ENCODE results near the gene CPNE7. TPM values are rescaled to one million over a fixed set of nuclear protein-coding genes. Genes with fewer than 3 reads are reported as not detected.

The CPNE7 gene
- total and polyA plus RNA-seq, 2 of the 13 experiments (the other 11 are each of a cell fraction or from before 2014, with no cell fraction given) = 0.59 TPM; not detected in 1

DNA sequence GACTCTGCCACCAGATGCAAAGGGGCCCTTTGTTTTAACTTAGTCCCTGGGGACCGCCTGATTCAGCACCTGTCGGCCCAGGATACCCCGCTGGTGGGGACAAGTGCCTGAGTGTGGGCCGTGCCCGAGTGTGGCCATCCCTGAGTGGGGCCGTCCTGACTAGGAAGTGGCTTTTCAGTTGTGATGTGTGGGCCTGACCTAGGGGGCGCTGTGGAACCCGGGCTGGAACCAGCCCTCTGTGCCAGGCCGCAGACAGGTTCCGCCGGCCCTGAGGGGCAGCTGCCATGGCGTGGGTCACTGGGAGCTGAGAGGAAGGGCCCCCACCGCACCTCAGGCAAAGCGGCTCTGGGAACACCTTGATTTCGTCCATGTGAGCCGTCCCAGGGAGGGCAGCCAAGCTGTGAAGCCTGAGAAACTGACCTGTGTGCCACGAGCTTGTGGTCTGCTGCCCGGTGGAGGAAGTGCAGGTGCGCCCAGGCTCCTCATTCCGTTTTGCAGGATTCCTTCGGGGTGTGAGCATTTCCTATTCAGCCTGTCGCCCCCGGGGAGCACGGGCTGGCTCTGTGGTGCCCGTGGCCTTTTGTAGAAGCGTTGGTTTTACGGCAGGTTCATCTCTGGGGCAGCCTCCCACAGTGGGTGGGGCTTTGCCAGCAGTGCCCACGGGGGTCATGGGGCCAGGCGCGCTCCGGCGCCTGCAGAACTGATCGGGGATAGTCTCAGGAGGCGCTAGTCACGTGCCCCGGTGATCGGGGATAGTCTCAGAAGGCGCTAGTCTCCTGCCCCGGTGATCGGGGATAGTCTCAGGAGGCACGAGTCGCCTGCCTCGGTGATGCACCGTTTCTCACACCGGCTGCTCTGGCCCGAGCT, 9.8 kb upstream of the CPNE7 start (continued):
- TF ChIP-seq ZNF549 (CRISPR knock-in tag; IDR thresholded peaks at IDR 0.05) = 0 out of 2 replicates have a peak, but pooled peaks have one; percentile 45
- TF ChIP-seq GZF1 (CRISPR knock-in tag; IDR thresholded peaks at IDR 0.05) = 0 out of 2 replicates have a peak, but pooled peaks have one; percentile 16
- 0 out of 2 replicates have a peak, but pooled peaks have one; percentile 23 for TF ChIP-seq ZNF230 (CRISPR knock-in tag; IDR thresholded peaks at IDR 0.05)
- TF ChIP-seq FIP1L1 (IDR thresholded peaks at IDR 0.05; ENCODE audit: borderline replicate concordance, insufficient read depth, low read depth, low read length) = peak; percentile 92; the same call in 1 of the 2 replicates
- TF ChIP-seq NR2F2 (IDR thresholded peaks at IDR 0.05; ENCODE audit: borderline replicate concordance, low read depth) = no peak
- peak; percentile 49; the same call in 1 of the 2 replicates for TF ChIP-seq ZNF225 (CRISPR knock-in tag; IDR thresholded peaks at IDR 0.05)
- no peak for TF ChIP-seq ZNF569 (CRISPR knock-in tag; IDR thresholded peaks at IDR 0.05; ENCODE audit: borderline replicate concordance)
- peak; percentile 8; the same call in 1 of the 2 replicates for TF ChIP-seq SOX5 (CRISPR knock-in tag; IDR thresholded peaks at IDR 0.05; ENCODE audit: borderline replicate concordance)
- peak; percentile 8 for TF ChIP-seq MED8 (CRISPR knock-in tag; IDR thresholded peaks at IDR 0.05; ENCODE audit: insufficient replicate concordance)
- TF ChIP-seq ZNF337 (CRISPR knock-in tag; IDR thresholded peaks at IDR 0.05; ENCODE audit: borderline replicate concordance, low read depth) = no peak
- TF ChIP-seq RBM39 (IDR thresholded peaks at IDR 0.05; ENCODE audit: low read depth, low read length, poor library complexity, severe bottlenecking) = peak; percentile 91
- peak; percentile 81; the same call in 1 of the 2 replicates for TF ChIP-seq ZNF766 (CRISPR knock-in tag; IDR thresholded peaks at IDR 0.05; ENCODE audit: borderline replicate concordance)
- TF ChIP-seq CEBPG (CRISPR knock-in tag; IDR thresholded peaks at IDR 0.05) = peak; percentile 10; the same call in 1 of the 2 replicates
- TF ChIP-seq, protein P1, sequence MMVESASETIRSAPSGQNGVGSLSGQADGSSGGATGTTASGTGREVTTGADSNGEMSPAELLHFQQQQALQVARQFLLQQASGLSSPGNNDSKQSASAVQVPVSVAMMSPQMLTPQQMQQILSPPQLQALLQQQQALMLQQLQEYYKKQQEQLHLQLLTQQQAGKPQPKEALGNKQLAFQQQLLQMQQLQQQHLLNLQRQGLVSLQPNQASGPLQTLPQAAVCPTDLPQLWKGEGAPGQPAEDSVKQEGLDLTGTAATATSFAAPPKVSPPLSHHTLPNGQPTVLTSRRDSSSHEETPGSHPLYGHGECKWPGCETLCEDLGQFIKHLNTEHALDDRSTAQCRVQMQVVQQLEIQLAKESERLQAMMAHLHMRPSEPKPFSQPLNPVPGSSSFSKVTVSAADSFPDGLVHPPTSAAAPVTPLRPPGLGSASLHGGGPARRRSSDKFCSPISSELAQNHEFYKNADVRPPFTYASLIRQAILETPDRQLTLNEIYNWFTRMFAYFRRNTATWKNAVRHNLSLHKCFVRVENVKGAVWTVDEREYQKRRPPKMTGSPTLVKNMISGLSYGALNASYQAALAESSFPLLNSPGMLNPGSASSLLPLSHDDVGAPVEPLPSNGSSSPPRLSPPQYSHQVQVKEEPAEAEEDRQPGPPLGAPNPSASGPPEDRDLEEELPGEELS (CRISPR knock-in tag; IDR thresholded peaks at IDR 0.05) = peak; percentile 36; the same call in 1 of the 2 replicates
- no peak for TF ChIP-seq SOX6 (IDR thresholded peaks at IDR 0.05)
- TF ChIP-seq SOX6 (CRISPR knock-in tag; IDR thresholded peaks at IDR 0.05) = 0 out of 2 replicates have a peak, but pooled peaks have one; percentile 26
- TF ChIP-seq NR2F6 (IDR thresholded peaks at IDR 0.05) = 0 out of 2 replicates have a peak, but pooled peaks have one; percentile 25
- 0 out of 2 replicates have a peak, but pooled peaks have one; percentile 4 for TF ChIP-seq NR2F6 (CRISPR knock-in tag; IDR thresholded peaks at IDR 0.05)
- no peak for TF ChIP-seq TAF1 (CRISPR knock-in tag; IDR thresholded peaks at IDR 0.05)
- peak; percentile 66 for TF ChIP-seq TBX2 (CRISPR knock-in tag; IDR thresholded peaks at IDR 0.05; ENCODE audit: borderline replicate concordance)
- peak; percentile 74 for TF ChIP-seq UBTF (CRISPR knock-in tag; IDR thresholded peaks at IDR 0.05)
- peak; percentile 88 for TF ChIP-seq ZFX (CRISPR knock-in tag; IDR thresholded peaks at IDR 0.05; ENCODE audit: low read depth)
- peak; percentile 3; the same call in 1 of the 2 replicates for TF ChIP-seq FOSL2 (CRISPR knock-in tag; IDR thresholded peaks at IDR 0.05)
- peak; percentile 75; the same call in 1 of the 2 replicates for TF ChIP-seq ZGPAT (CRISPR knock-in tag; IDR thresholded peaks at IDR 0.05)

All from HepG2 (cell line).